ENCODE data around the gene TXNDC16. TPM values are rescaled to one million over a fixed set of nuclear protein-coding genes. Genes with fewer than 3 reads are reported as not detected.
"Not testable (repeated sequence)": the region's sequence is repeated elsewhere in the genome, so short reads cannot be mapped to it uniquely, and the experiment has no call there.

TXNDC16 gene
- polyA plus RNA-seq, 3 donors = 2.6 to 4.1 (median 3.8) TPM

- Histone ChIP-seq H3K4me1 (ENCODE audit: control insufficient read depth in 1 of 2, insufficient read depth in 2 of 2, low read length in 2 of 2) (no peaks in the 10 kb centered on the region), H3K79me2 (ENCODE audit: insufficient read depth, low read length) (no peaks in the 10 kb centered on the region), H3K9me3 (replicated peaks in 1 of 2; ENCODE audit: control insufficient read depth in 1 of 2, insufficient read depth in 1 of 2, low read length in 2 of 2) (no peaks in the 10 kb centered on the region), H3K4me2 (replicated peaks; ENCODE audit: extremely low read depth, low read length, poor library complexity, severe bottlenecking) (no peak overlapping the region), H3K27me3 (ENCODE audit: control insufficient read depth in 2 of 2, insufficient read depth in 2 of 2, low read length in 2 of 2) (no peaks in the 10 kb centered on the region), H2AFZ (ENCODE audit: insufficient read depth, low read depth, low read length, poor library complexity, severe bottlenecking) (no peak overlapping the region), H3K4me3 (replicated peaks in 1 of 3; ENCODE audit: low read depth in 2 of 3, low read length in 3 of 3) (no peak overlapping the region), H3K27ac (ENCODE audit: low read depth in 1 of 2, low read length in 2 of 2) (no peak overlapping the region), H4K20me1 (ENCODE audit: insufficient read depth, low read length) (no peaks in the 10 kb centered on the region), H3K9ac (ENCODE audit: insufficient read depth, low read length, poor library complexity, severe bottlenecking) (no peak overlapping the region), H3K36me3 (replicated peaks in 1 of 2; ENCODE audit: control insufficient read depth in 1 of 2, insufficient read depth in 2 of 2, low read length in 2 of 2) (no peaks in the 10 kb centered on the region)
- Mint-ChIP-seq H3K27me3 (ENCODE audit: low read depth in 3 of 3) (peaks cover 0 to 1% (median 1%) of the 10 kb centered on the region in 3 donors), H3K36me3 (no peaks in the 10 kb centered on the region), H3K4me1 (no peaks in the 10 kb centered on the region), H3K27ac (no peak overlapping the region), H3K9me3 (peaks cover 18 to 36% (median 26%) of the 10 kb centered on the region in 7 donors), H3K4me3 (no peak overlapping the region)
- no CpG with 5 or more reads among the region's 2 CpGs for WGBS (ENCODE audit: insufficient coverage)
- no peak for DNase-seq
- intact Hi-C loops (cut with micrococcal nuclease) = no loop called here
- TF ChIP-seq CTCF (IDR thresholded peaks at IDR 0.05) = no peak
These were observed 23.6 kb upstream of the TXNDC16 start for GRCh38 chr14:52575858-52576257.

- H3K27ac ChIP-seq (ENCODE audit: low read depth in 1 of 2, low read length in 2 of 2); intact Hi-C loops (cut with micrococcal nuclease); H3K4me1 ChIP-seq (ENCODE audit: control insufficient read depth in 1 of 2, insufficient read depth in 2 of 2, low read length in 2 of 2); H3K27me3 ChIP-seq (ENCODE audit: control insufficient read depth in 2 of 2, insufficient read depth in 2 of 2, low read length in 2 of 2); H3K36me3 Mint-ChIP-seq; H4K20me1 ChIP-seq (ENCODE audit: insufficient read depth, low read length); H3K79me2 ChIP-seq (ENCODE audit: insufficient read depth, low read length); H3K4me1 Mint-ChIP-seq; H2AFZ ChIP-seq (ENCODE audit: insufficient read depth, low read depth, low read length, poor library complexity, severe bottlenecking); H3K27ac Mint-ChIP-seq; H3K4me2 ChIP-seq (replicated peaks; ENCODE audit: extremely low read depth, low read length, poor library complexity, severe bottlenecking); H3K36me3 ChIP-seq (replicated peaks in 1 of 2; ENCODE audit: control insufficient read depth in 1 of 2, insufficient read depth in 2 of 2, low read length in 2 of 2); H3K4me3 ChIP-seq (replicated peaks in 1 of 3; ENCODE audit: low read depth in 2 of 3, low read length in 3 of 3); DNase-seq; H3K9ac ChIP-seq (ENCODE audit: insufficient read depth, low read length, poor library complexity, severe bottlenecking); H3K4me3 Mint-ChIP-seq: not testable (repeated sequence)
- H3K9me3 Mint-ChIP-seq = peaks cover 36 to 47% (median 45%) of the 10 kb centered on the region in 7 donors
- H3K27me3 Mint-ChIP-seq (ENCODE audit: low read depth in 3 of 3) = peaks cover 1 to 11% (median 4%) of the 10 kb centered on the region in 3 donors
- H3K9me3 ChIP-seq (replicated peaks in 1 of 2; ENCODE audit: control insufficient read depth in 1 of 2, insufficient read depth in 1 of 2, low read length in 2 of 2) = peaks cover 0 to 13% of the 10 kb centered on the region in 2 donors
- WGBS (ENCODE audit: insufficient coverage) = 100% methylated on average over 2 of the region's 7 CpGs
These were observed 16.1 kb upstream of the TXNDC16 start for GRCh38 chr14:52568454-52568853.
